GM19025 (cell line): ENCODE results near the gene TGOLN2.

Experiments used
- ATAC-seq: cut with Tn5 transposase; IDR thresholded peaks from one replicate; pipeline ENCODE4 v1.9.1; 2021; ENCODE audit warnings: mild to moderate bottlenecking, low read depth, moderate library complexity; ENCODE audit not compliant: unreplicated experiment

Gene TGOLN2

GRCh38 chr2:85273738-85274731, 53.8 kb downstream of the TGOLN2 start:
- no peak for ATAC-seq

GRCh38 chr2:85272357-85272756, 55.4 kb downstream of the TGOLN2 start:
- ATAC-seq, result no peak

GRCh38 chr2:85269959-85270358, 57.8 kb downstream of the TGOLN2 start:
- no peak for ATAC-seq
